Measurements from ENCODE around the gene DNAAF3.
"Not testable (repeated sequence)": the region's sequence is repeated elsewhere in the genome, so short reads cannot be mapped to it uniquely, and the experiment has no call there.

DNAAF3 gene
- total RNA-seq, result 0 to 0.13 reads per million in 2 donors

- peak; percentile 29 for DNase-seq
Observed at GRCh38 chr19:55166530-55167268, at the start of gene DNAAF3. TSS of gene DNAAF3 (minus strand) at chr19:55166613. CDS start at chr19:55166413, 200 bp downstream.

- no peak for DNase-seq
Observed at GRCh38 chr19:55213547-55213946, 47.1 kb upstream of the DNAAF3 start.

GRCh38 chr19:55212447-55212846, 46.0 kb upstream of the DNAAF3 start:
- DNase-seq, result no peak

GRCh38 chr19:55209693-55210472, 43.5 kb upstream of the DNAAF3 start:
- no peak for DNase-seq

- DNase-seq, result no peak
Observed at GRCh38 chr19:55208880-55209692, 42.7 kb upstream of the DNAAF3 start, which contains the start of gene PTPRH. TSS of gene PTPRH (minus strand) at chr19:55209501. CDS start at chr19:55209433, 68 bp downstream.

GRCh38 chr19:55206664-55207500, 40.5 kb upstream of the DNAAF3 start:
- DNase-seq, result no peak

GRCh38 chr19:55202199-55202598, 35.8 kb upstream of the DNAAF3 start:
- not testable (repeated sequence) for DNase-seq

GRCh38 chr19:55199620-55200204, 33.3 kb upstream of the DNAAF3 start:
- no peak for DNase-seq

- no peak for DNase-seq
Observed at GRCh38 chr19:55198651-55199050, 32.2 kb upstream of the DNAAF3 start.

- DNase-seq, result no peak
Observed at GRCh38 chr19:55197528-55197927, 31.1 kb upstream of the DNAAF3 start.

- DNase-seq, result no peak
Observed at GRCh38 chr19:55196803-55197202, 30.4 kb upstream of the DNAAF3 start.

GRCh38 chr19:55193481-55193880, 27.1 kb upstream of the DNAAF3 start:
- DNase-seq, result no peak

- no peak for DNase-seq
Observed at GRCh38 chr19:55189403-55189835, 23.0 kb upstream of the DNAAF3 start.

- no peak for DNase-seq
Observed at GRCh38 chr19:55188625-55189024, 22.2 kb upstream of the DNAAF3 start.

GRCh38 chr19:55186080-55186479, 19.7 kb upstream of the DNAAF3 start:
- no peak for DNase-seq

- DNase-seq, result no peak
Observed at GRCh38 chr19:55181740-55182139, 15.3 kb upstream of the DNAAF3 start.

- peak; percentile 39 for DNase-seq
Observed at GRCh38 chr19:55179606-55180484, 13.4 kb upstream of the DNAAF3 start, which contains the start of gene SYT5. TSS of gene SYT5 (minus strand) at chr19:55180289. CDS start at chr19:55179041, 1,248 bp downstream.

GRCh38 chr19:55178781-55179599, 12.6 kb upstream of the DNAAF3 start:
- DNase-seq, result peak; percentile 97

GRCh38 chr19:55176076-55176475, 9.7 kb upstream of the DNAAF3 start:
- DNase-seq, result no peak
